Measurements from ENCODE around the gene CASP7. TPM values are rescaled to one million over a fixed set of nuclear protein-coding genes. Genes with fewer than 3 reads are reported as not detected.

Gene CASP7
- total RNA-seq, 3 donors from 2014 or later (not counting 1 experiment from before 2014, with no cell fraction given): 13.4 to 20.0 (median 14.9) TPM

DNA sequence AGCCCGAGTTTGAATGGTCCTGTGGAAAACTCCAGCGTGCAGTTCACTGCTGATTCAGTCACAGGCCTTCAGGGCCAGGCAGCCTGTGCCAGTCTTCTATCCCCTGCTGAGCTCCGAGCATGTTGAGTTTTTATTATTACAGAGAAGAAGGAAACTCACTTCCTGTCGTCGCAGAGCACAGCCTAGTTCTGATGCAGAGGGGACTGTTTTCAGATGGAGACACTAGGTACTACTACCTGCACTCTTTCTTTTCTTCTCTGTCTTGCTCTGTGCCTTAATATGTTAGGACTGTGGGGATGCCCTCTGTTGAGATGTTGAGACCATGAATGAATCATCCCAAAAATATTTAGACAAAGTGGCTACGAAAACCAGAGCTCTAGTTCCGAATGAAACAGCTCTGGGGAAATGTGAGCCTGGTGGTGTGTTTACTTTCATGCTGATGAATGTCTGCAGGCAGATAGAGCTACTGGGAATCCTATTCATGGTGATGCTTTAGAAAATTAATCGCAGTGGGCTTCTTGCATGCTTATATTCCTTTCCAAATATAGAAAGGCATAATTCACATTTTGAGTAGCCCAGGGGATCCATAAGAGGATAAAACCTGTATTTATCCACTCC lies 29.6 kb downstream of the CASP7 start:
- Mint-ChIP-seq H3K27ac (peak overlapping the region in 1 of 2 donors; percentile 44), H3K4me3 (no peak overlapping the region), H3K36me3 (no peaks in the 10 kb centered on the region), H3K9me3 (no peaks in the 10 kb centered on the region), H3K27me3 (ENCODE audit: low read depth in 2 of 2) (no peaks in the 10 kb centered on the region), H3K4me1 (peaks cover 35 to 48% of the 10 kb centered on the region in 2 donors)
- H3K4me3 ChIP-seq (ENCODE audit: low read length): no peak overlapping the region
- no peak overlapping the region for H3K27ac ChIP-seq (ENCODE audit: low read length)
- TF ChIP-seq, protein P1, sequence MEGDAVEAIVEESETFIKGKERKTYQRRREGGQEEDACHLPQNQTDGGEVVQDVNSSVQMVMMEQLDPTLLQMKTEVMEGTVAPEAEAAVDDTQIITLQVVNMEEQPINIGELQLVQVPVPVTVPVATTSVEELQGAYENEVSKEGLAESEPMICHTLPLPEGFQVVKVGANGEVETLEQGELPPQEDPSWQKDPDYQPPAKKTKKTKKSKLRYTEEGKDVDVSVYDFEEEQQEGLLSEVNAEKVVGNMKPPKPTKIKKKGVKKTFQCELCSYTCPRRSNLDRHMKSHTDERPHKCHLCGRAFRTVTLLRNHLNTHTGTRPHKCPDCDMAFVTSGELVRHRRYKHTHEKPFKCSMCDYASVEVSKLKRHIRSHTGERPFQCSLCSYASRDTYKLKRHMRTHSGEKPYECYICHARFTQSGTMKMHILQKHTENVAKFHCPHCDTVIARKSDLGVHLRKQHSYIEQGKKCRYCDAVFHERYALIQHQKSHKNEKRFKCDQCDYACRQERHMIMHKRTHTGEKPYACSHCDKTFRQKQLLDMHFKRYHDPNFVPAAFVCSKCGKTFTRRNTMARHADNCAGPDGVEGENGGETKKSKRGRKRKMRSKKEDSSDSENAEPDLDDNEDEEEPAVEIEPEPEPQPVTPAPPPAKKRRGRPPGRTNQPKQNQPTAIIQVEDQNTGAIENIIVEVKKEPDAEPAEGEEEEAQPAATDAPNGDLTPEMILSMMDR (IDR thresholded peaks at IDR 0.05): no peak
- H3K27me3 ChIP-seq (ENCODE audit: control insufficient read depth, insufficient read depth, low read length): no peaks in the 10 kb centered on the region
- H3K36me3 ChIP-seq (ENCODE audit: control insufficient read depth, insufficient read depth, low read length): peaks cover 3% of the 10 kb centered on the region
- ATAC-seq: no peak
- intact Hi-C loops (cut with micrococcal nuclease): no loop called here
- 68% methylated on average over 7 of the region's 8 CpGs for WGBS (ENCODE audit: insufficient coverage)
- H3K9me3 ChIP-seq (ENCODE audit: control insufficient read depth, insufficient read depth, low read length): no peaks in the 10 kb centered on the region
- DNase-seq: no peak
- no peaks in the 10 kb centered on the region for H3K4me1 ChIP-seq (ENCODE audit: control insufficient read depth, insufficient read depth, low read length)

DNA sequence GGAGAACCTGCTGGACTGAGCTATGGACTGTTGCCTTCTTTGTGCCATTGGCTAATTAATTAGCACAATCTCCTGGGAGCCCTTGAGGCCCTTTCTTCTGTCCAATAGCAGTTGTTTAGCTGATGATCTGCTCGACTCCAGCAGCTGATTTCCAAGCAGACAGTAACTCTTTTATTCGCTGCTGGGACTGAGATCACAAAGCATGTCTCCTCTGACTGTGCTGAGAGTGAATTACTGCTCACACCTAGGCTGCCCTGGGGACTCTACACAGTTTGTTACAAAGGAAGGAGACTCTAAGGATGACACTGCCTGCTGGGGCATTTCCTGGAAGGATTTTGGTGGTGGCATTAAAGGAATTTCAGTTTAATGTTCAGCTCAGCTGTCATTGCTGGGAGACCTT lies 31.4 kb downstream of the CASP7 start:
- DNase-seq (no peak), ATAC-seq (no peak)
- intact Hi-C loops (cut with micrococcal nuclease): no loop called here
- Histone ChIP-seq H3K9me3 (ENCODE audit: control insufficient read depth, insufficient read depth, low read length) (no peaks in the 10 kb centered on the region), H3K4me3 (ENCODE audit: low read length) (no peak overlapping the region), H3K36me3 (ENCODE audit: control insufficient read depth, insufficient read depth, low read length) (peaks cover 3% of the 10 kb centered on the region), H3K27me3 (ENCODE audit: control insufficient read depth, insufficient read depth, low read length) (no peaks in the 10 kb centered on the region), H3K4me1 (ENCODE audit: control insufficient read depth, insufficient read depth, low read length) (no peaks in the 10 kb centered on the region), H3K27ac (ENCODE audit: low read length) (no peak overlapping the region)
- 88% methylated on average over 2 of the region's 2 CpGs for WGBS (ENCODE audit: insufficient coverage)
- TF ChIP-seq, protein P1 (IDR thresholded peaks at IDR 0.05): no peak
- no peaks in the 10 kb centered on the region for H3K9me3 Mint-ChIP-seq
- no peak overlapping the region for H3K4me3 Mint-ChIP-seq
- peak overlapping the region in 1 of 2 donors; percentile 20 for H3K27ac Mint-ChIP-seq
- no peaks in the 10 kb centered on the region for H3K27me3 Mint-ChIP-seq (ENCODE audit: low read depth in 2 of 2)
- no peaks in the 10 kb centered on the region for H3K36me3 Mint-ChIP-seq
- peaks cover 35 to 46% of the 10 kb centered on the region in 2 donors for H3K4me1 Mint-ChIP-seq

DNA sequence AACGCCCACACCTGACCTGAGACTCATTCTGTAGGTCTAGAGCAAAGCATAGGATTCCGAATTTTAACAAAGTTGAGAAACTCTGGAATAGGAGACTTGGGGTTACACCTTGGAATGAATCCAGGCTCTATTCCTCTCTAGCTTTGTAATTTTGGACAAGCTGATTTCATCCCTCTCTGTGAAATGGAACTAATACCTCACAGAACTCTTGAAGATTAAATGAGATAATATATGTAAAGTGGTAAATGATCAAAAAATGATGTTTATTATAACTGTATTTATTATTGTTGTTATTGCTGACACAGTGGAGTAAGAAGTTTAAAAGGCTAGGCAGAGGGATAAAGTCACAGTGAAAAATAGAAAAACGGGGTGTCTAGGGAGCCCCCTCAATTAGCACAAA lies 32.3 kb downstream of the CASP7 start:
- H3K4me3 ChIP-seq (ENCODE audit: low read length): no peak overlapping the region
- 100% methylated on average over 3 of the region's 3 CpGs for WGBS (ENCODE audit: insufficient coverage)
- H3K27ac Mint-ChIP-seq: no peak overlapping the region
- DNase-seq (no peak), ATAC-seq (no peak)
- intact Hi-C loops (cut with micrococcal nuclease): no loop called here
- TF ChIP-seq, protein P1 (IDR thresholded peaks at IDR 0.05): no peak
- H3K27ac ChIP-seq (ENCODE audit: low read length): no peak overlapping the region
- H3K4me1 Mint-ChIP-seq: peaks cover 29 to 43% of the 10 kb centered on the region in 2 donors
- no peaks in the 10 kb centered on the region for H3K9me3 ChIP-seq (ENCODE audit: control insufficient read depth, insufficient read depth, low read length)
- H3K36me3 ChIP-seq (ENCODE audit: control insufficient read depth, insufficient read depth, low read length): peaks cover 3% of the 10 kb centered on the region
- H3K4me3 Mint-ChIP-seq: no peak overlapping the region
- no peaks in the 10 kb centered on the region for H3K27me3 Mint-ChIP-seq (ENCODE audit: low read depth in 2 of 2)
- no peaks in the 10 kb centered on the region for H3K9me3 Mint-ChIP-seq
- no peaks in the 10 kb centered on the region for H3K27me3 ChIP-seq (ENCODE audit: control insufficient read depth, insufficient read depth, low read length)
- no peaks in the 10 kb centered on the region for H3K36me3 Mint-ChIP-seq
- H3K4me1 ChIP-seq (ENCODE audit: control insufficient read depth, insufficient read depth, low read length): no peaks in the 10 kb centered on the region

Measured in natural killer cell (primary cell).